ENCODE data around the gene FBXL7. TPM values are rescaled to one million over a fixed set of nuclear protein-coding genes. Genes with fewer than 3 reads are reported as not detected.

Gene FBXL7
- polyA plus RNA-seq, 1 donor (not counting 4 experiments of a cell fraction or from before 2014, with no cell fraction given) = 0.22 TPM

DNA sequence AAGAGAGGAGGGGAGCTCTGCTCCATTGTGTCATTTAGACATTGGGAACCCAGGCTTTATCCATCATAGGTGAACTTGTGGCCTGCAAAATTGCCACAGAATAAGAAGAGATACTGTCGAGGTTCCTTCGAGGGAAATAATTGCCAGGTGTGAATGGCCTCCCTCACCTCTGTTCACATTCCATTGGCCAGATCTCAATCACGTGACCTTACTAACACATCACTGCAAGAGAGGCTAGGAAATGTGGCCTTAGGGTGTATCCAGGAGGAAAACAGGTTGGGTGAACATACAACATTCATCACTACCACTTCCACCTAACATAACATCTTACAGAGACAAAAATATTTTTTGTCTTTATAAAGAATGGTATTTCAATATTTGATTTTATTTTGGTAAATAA lies 182.1 kb downstream of the FBXL7 start:
- Histone ChIP-seq H3K27ac (ENCODE audit: control insufficient read depth, insufficient read depth, low read length) (no peak overlapping the region), H4K20me1 (ENCODE audit: control insufficient read depth, extremely low read depth, insufficient read depth, low read length) (no peaks in the 10 kb centered on the region), H3K79me2 (ENCODE audit: control insufficient read depth, insufficient read depth, low read length) (no peaks in the 10 kb centered on the region), H3K36me3 (ENCODE audit: control insufficient read depth in 2 of 2, extremely low read depth in 1 of 2, insufficient read depth in 2 of 2, low read length in 2 of 2) (no peaks in the 10 kb centered on the region), H3K4me3 (ENCODE audit: control insufficient read depth in 2 of 3, extremely low read depth in 1 of 3, insufficient read depth in 2 of 3, low read depth in 1 of 3, low read length in 3 of 3) (no peak overlapping the region), H3K27me3 (ENCODE audit: control insufficient read depth, extremely low read depth, insufficient read depth, low read length) (no peaks in the 10 kb centered on the region), H2AFZ (ENCODE audit: control insufficient read depth, low read length) (no peak overlapping the region), H3K4me1 (ENCODE audit: control insufficient read depth, extremely low read depth, insufficient read depth, low read length) (no peaks in the 10 kb centered on the region), H3K9ac (ENCODE audit: control insufficient read depth, extremely low read depth, insufficient read depth, low read length) (no peak overlapping the region), H3K9me3 (ENCODE audit: control insufficient read depth, low read depth, low read length) (no peaks in the 10 kb centered on the region), H3K4me2 (ENCODE audit: control insufficient read depth, extremely low read depth, insufficient read depth, low read depth, low read length) (no peak overlapping the region), H3K9me1 (ENCODE audit: control insufficient read depth, extremely low read depth, insufficient read depth, low read length) (no peaks in the 10 kb centered on the region)
- FAIRE-seq = no peak
- no peak for DNase-seq (ENCODE audit: low read depth, low spot score)
- dilution Hi-C loops (cut with MboI; ENCODE audit: extremely low pct_ligation_motif_present, low sequenced_read_pairs) = no loop called here
- no peak for TF ChIP-seq EZH2 (IDR thresholded peaks at IDR 0.05; ENCODE audit: low read length)
- TF ChIP-seq, protein P1, sequence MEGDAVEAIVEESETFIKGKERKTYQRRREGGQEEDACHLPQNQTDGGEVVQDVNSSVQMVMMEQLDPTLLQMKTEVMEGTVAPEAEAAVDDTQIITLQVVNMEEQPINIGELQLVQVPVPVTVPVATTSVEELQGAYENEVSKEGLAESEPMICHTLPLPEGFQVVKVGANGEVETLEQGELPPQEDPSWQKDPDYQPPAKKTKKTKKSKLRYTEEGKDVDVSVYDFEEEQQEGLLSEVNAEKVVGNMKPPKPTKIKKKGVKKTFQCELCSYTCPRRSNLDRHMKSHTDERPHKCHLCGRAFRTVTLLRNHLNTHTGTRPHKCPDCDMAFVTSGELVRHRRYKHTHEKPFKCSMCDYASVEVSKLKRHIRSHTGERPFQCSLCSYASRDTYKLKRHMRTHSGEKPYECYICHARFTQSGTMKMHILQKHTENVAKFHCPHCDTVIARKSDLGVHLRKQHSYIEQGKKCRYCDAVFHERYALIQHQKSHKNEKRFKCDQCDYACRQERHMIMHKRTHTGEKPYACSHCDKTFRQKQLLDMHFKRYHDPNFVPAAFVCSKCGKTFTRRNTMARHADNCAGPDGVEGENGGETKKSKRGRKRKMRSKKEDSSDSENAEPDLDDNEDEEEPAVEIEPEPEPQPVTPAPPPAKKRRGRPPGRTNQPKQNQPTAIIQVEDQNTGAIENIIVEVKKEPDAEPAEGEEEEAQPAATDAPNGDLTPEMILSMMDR (optimal IDR thresholded peaks at IDR 0.05 in 1 of 3, IDR thresholded peaks at IDR 0.05 in 1 of 3, conservative IDR thresholded peaks at IDR 0.05 in 1 of 3; ENCODE audit: extremely low read depth in 1 of 3, insufficient read depth in 2 of 3, low read length in 3 of 3) = no peak

GRCh38 chr5:15682566-15682965 lies 182.6 kb downstream of the FBXL7 start:
- Histone ChIP-seq H3K4me1 (ENCODE audit: control insufficient read depth, extremely low read depth, insufficient read depth, low read length) (no peaks in the 10 kb centered on the region), H3K9me1 (ENCODE audit: control insufficient read depth, extremely low read depth, insufficient read depth, low read length) (no peaks in the 10 kb centered on the region), H3K27ac (ENCODE audit: control insufficient read depth, insufficient read depth, low read length) (no peak overlapping the region), H2AFZ (ENCODE audit: control insufficient read depth, low read length) (no peak overlapping the region), H3K79me2 (ENCODE audit: control insufficient read depth, insufficient read depth, low read length) (no peaks in the 10 kb centered on the region), H3K27me3 (ENCODE audit: control insufficient read depth, extremely low read depth, insufficient read depth, low read length) (no peaks in the 10 kb centered on the region), H3K4me2 (ENCODE audit: control insufficient read depth, extremely low read depth, insufficient read depth, low read depth, low read length) (no peak overlapping the region), H3K9me3 (ENCODE audit: control insufficient read depth, low read depth, low read length) (no peaks in the 10 kb centered on the region), H3K4me3 (ENCODE audit: control insufficient read depth in 2 of 3, extremely low read depth in 1 of 3, insufficient read depth in 2 of 3, low read depth in 1 of 3, low read length in 3 of 3) (no peak overlapping the region), H3K9ac (ENCODE audit: control insufficient read depth, extremely low read depth, insufficient read depth, low read length) (no peak overlapping the region), H4K20me1 (ENCODE audit: control insufficient read depth, extremely low read depth, insufficient read depth, low read length) (no peaks in the 10 kb centered on the region), H3K36me3 (ENCODE audit: control insufficient read depth in 2 of 2, extremely low read depth in 1 of 2, insufficient read depth in 2 of 2, low read length in 2 of 2) (no peaks in the 10 kb centered on the region)
- no peak for TF ChIP-seq EZH2 (IDR thresholded peaks at IDR 0.05; ENCODE audit: low read length)
- TF ChIP-seq, protein P1 (optimal IDR thresholded peaks at IDR 0.05 in 1 of 3, IDR thresholded peaks at IDR 0.05 in 1 of 3, conservative IDR thresholded peaks at IDR 0.05 in 1 of 3; ENCODE audit: extremely low read depth in 1 of 3, insufficient read depth in 2 of 3, low read length in 3 of 3) = no peak
- DNase-seq (ENCODE audit: low read depth, low spot score) (no peak), FAIRE-seq (no peak)
- dilution Hi-C loops (cut with MboI; ENCODE audit: extremely low pct_ligation_motif_present, low sequenced_read_pairs) = no loop called here
